ENCODE data around the gene CRYGS.
"Not testable (repeated sequence)": the region's sequence is repeated elsewhere in the genome, so short reads cannot be mapped to it uniquely, and the experiment has no call there.

- TF ChIP-seq ZBTB33 (IDR thresholded peaks at IDR 0.05; ENCODE audit: borderline replicate concordance, low read depth); CTCF (IDR thresholded peaks at IDR 0.05); TAF1 (IDR thresholded peaks at IDR 0.05; ENCODE audit: borderline replicate concordance, low read depth, low read length); IRF3 (IDR thresholded peaks at IDR 0.05; ENCODE audit: low read depth, low read length): not testable (repeated sequence)
These were observed 44.2 kb downstream of the CRYGS start for GRCh38 chr3:186499949-186500348.
